ENCODE results near the gene IPO7.

GRCh38 chr11:9386086-9386485 is 1.6 kb downstream of the IPO7 start:
- no peak for TF ChIP-seq GATA2 (IDR thresholded peaks at IDR 0.05; ENCODE audit: low read depth, low read length)
- no peak for TF ChIP-seq GATA3 (IDR thresholded peaks at IDR 0.05; ENCODE audit: low read depth, low read length)
